GM21381 (cell line): ENCODE data around the gene MEPCE.
A peak's percentile ranks its signal among the peaks of the same experiment; 100 is the strongest.
"Not testable (repeated sequence)": the region's sequence is repeated elsewhere in the genome, so short reads cannot be mapped to it uniquely, and the experiment has no call there.

Experiments used
- ATAC-seq: cut with Tn5 transposase; IDR thresholded peaks from one replicate; pipeline ENCODE4 v1.9.1; 2021; ENCODE audit warnings: mild to moderate bottlenecking, moderate library complexity; ENCODE audit not compliant: unreplicated experiment

The MEPCE gene

DNA sequence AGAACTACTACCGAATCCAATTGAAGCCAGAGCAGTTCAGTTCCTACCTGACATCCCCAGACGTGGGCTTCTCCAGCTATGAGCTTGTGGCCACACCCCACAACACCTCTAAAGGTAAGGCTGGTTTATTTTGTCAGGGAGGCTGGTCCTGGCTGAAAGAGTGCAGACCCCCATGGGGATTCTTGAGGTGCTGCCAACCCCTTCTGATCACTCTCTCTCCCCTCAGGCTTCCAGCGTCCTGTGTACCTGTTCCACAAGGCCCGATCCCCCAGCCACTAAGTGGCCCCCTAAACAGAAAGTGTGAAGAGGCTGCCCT is 3.6 kb downstream of the MEPCE start:
- no peak for ATAC-seq

DNA sequence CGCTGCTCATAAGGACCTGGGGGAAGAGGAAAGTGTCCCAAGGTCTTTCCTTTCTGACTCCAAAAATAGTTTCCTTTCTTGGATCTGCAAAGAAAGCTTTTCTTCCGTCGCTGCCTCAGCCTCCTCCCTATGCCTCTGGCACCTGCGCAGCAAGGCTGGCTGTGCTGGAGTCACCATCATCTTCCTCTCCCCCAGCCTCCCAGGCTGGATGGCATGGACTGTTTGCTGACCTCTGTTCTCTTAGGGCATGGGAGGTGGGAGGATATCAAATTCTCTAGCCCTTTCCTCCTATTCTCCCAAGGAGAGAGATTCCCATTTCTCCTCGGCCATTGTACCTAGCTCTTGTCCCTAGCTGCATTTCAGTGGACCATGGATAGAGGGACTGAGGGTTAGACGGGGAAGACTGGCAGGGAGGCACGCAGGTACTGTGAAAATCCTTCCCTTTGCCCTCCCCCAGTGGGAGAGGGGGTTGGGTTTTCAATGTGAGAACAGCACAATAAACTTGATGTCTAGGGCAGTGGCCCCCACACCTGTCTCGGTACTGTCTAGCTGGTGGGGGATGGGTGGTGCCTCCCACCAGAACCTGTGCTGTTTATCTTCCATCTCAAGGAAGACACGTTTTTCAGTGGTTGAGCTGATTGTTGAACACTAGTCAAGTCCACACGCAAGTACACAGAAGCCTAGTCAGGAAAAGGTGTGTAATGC is 4.1 kb downstream of the MEPCE start:
- no peak for ATAC-seq

DNA sequence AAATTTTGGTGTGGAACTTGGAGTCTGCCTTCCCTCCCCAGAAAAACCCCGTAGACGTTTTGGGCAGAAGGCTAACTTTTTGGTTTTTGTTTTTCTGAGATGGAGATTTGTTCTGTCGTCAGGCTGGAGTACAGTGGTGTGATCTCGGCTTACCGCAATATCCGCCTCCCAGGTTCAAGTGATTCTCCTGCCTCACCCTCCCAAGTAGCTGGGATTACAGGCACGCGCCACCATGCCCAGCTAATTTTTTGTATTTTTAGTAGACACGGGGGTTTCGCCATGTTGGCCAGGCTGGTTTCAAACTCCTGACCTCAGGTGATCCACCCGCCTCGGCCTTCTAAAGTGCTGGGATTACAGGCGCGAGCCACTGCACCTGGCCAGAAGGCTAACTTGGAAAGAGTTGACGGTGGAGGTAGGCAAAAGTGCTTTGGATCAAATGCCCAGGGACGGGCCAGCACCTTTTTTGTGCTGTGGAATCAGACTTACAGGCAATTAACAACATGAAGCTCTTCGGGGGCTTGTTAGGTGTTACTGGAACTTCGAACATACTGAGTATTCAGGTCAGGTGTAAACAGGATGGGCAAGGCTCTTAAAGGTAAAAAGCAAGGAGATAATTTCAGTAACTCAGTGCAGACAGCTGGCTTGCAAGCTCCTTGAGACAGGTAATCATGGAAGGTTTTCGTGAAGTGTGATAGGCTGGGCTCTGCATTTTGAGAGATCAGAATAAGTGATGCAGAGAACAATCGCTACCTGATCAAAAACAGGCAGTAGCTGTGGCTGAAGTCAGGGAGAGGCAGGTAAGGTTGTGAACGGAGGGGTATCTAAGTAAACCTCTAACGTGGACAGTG is 4.9 kb downstream of the MEPCE start:
- no peak for ATAC-seq

DNA sequence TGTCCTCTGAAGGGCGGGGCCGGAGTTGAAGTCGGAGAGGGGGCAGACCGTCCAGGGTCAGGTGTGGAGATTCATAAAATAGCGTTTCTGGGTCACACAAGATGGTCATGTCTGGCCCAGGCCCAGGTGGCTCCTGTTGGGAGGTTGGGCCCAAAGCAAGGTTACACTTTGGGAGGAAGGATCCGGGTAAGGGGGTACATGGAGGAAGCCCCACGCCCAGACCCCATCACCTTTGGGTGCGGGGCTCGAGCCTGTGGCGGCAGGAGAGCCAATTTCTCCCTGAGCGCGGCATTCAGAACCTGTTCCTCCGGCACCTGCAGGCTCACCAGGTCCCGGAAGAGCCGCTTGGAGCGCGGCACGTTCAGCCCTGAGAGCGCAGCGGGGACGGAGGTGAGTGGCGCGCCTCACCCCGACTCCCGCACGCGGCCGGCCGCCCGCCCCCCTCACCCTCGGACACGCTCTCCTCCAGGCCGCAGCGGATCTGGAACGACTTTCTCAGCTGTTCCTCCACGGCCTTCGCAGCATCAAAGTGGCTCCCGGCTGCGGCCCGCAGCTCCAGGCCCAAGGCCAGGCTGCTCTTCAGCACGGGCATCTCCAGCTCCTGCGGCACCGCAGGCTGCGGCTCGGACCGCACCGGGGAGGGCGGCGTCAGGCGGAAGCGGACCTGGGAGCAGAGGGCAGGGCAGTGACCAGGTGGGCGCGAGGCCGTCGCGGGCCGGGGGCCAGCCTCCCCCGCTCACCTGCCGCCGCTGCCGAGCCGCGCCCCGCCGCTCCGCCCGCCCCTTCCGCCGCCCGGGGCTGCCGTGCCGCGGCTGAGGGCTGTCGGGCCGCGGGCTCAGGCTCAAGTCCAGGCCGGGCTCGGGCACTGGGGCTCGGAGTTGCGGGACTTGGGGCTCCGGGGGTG is 6.0 kb downstream of the MEPCE start:
- peak; percentile 24 for ATAC-seq

DNA sequence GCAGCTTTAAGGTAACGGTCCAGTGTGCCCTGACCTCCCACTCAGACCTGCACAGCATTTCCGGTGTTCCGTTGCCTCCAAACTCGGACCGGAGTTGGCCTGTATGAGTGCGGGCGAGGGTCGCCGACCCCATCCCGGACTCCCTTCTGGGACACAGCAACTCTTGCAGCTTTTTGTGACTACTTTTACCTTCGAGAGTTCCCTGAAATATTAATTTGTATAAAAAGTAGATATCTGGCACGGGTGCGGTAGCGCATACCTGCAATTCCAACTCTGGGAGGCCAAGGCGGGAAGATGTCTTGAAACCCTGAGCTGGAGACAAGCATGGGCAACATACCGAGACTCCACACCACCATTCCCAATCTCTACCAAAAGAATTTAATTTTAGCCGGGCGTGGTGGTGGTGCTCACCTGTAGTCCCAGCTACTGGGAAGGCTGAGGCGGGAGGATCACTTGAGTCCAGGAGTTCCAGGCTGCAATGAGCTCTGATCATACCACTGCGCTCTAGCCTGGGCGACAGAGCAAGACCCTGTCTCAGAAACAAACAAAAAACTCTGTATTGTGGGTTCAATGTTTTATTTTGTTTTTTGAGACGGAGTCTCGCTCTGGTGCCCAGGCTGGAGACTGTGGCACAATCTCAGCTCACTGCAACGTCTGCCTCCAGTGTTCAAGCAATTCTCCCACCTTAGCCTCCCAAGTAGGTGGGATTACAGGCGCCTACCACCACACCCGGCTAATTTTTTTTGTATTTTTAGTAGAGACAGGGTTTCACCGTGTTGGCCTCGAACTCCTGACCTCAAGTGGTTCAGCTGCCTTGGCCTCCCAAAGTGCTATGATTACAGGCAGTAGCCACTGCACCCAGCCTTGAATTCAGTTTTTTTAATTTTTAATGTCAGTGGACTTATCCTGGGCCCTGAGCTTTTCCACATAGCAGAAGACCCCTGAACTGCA is 7.8 kb downstream of the MEPCE start:
- no peak for ATAC-seq

DNA sequence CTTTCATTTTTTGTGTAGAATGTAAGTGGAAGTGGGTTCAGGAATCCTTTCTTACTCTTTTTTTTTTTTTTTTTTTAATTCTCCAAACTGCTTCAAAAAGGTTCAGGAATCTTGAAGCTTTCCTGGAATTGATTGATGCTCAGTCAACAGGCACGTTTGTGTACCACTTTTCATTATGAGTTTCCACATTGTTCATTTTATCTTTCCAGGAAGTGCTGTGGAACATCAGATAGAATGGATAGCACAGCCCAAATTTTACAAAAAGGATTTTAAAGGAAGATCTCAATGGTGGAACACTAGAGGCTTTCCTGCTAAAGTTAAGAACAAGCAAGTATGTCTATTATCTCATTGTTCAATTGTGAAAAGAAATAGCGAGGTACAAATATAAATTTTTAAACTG is 8.5 kb downstream of the MEPCE start:
- ATAC-seq = no peak

DNA sequence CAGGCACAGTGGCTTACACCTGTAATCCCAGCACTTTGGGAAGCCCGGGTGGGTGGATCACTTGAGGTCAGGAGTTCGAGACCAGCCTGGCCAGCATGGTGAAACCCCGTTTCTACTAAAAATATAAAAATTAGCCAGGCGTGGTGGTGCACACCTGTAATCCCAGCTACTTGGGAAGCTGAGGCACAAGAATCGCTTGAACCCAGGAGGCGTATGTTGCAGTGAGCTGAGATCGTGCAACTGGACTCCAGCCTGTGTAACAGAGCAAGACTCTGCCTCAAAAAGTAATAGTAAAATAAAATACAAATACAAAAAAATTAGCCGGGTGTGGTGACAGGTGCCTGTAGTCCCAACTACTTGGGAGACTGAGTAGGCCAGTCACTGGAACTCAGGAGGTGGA is 9.1 kb downstream of the MEPCE start:
- not testable (repeated sequence) for ATAC-seq

DNA sequence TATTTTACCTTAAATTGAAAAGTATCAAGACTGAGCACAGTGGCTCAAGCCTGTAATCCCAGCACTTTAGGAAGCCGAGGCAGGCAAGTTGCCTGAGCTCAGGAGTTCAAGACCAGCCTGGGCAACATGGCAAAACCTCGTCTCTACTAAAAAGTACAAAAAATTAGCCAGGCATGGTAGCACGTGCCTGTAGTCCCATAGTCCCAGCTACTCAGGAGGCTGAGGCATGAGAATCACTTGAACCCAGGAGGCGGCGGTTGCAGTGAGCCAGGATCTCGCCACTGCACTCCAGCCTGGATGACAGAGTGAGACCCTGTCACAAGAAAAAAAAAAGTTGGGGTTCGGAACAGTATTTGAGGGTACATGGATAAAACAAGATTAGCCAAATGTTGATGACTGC is 9.6 kb downstream of the MEPCE start:
- ATAC-seq = not testable (repeated sequence)

DNA sequence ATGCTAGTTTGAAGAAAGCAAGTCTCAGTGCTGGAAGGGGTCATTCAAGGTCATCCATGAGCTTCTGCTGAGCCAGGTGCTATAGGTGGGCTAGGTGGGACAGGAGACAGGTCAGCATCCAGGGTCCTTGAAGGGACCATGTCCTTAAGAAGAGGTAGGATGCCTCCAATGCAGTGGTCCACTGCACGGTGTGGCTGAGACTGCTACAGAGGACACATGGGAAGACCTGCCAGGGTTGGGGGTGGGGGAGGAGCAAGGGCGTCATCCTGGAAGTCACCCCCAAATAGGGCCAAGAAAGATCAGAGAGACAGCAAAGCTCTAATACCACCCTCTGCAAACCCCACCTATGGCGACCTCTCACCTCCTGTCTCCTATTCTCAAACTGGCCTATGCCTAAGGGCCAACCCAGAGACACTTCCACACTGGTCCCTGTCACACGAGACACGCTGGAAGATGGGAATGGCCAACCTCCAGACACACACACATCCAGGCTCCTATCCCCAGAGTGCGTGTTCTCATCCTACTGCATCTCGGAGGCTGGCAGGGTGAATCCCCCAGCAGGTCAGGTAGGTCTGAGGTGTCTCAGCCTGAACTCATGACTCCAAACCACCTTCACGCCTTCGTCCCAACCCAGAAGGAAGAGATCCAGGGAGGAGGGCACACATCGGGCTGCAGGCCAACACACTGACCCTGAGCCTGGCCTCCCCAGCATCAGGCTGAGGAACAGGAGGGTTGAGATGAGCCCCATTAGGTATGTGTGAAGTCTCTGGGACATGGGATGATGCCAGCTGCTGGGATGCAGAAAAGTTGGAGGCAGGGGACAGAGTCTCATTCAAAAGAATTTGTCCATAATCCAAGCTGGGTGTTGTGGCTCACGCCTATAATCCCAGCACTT is 12.3 kb downstream of the MEPCE start:
- no peak for ATAC-seq

DNA sequence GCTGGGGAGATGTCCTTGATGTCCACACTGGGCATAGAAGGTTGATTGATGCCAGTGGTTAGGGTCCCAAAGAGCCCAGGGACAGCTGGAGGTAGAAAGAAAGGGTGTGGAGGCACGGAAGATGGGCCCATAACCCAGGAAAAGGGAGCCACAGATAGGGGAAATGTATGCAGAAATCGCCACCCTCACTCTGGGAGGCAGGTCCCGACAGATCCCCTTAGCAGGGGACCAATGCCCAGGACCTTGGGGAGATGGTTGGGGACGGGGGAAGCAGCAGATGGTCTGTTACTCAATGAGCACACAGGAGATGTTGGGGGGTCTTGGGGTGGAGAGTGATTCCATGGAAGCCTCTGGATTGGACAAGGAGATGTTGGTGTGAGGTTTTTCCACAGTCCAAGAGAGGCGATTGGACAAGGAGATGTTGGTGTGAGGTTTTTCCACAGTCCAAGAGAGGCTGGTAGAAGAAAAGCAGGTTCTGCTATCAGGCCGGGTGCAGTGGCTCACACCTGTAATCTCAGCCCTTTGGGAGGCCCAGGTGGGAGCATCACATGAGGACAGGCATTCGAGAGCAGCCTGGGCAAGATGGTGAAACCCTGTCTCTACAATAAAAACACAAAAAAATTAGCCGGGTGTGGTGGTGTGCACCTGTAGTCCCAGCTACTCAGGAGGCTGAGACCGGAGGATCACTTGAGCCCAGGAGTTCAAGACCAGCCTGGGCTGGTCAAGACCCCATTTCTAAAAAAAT is 13.6 kb downstream of the MEPCE start:
- ATAC-seq = no peak

DNA sequence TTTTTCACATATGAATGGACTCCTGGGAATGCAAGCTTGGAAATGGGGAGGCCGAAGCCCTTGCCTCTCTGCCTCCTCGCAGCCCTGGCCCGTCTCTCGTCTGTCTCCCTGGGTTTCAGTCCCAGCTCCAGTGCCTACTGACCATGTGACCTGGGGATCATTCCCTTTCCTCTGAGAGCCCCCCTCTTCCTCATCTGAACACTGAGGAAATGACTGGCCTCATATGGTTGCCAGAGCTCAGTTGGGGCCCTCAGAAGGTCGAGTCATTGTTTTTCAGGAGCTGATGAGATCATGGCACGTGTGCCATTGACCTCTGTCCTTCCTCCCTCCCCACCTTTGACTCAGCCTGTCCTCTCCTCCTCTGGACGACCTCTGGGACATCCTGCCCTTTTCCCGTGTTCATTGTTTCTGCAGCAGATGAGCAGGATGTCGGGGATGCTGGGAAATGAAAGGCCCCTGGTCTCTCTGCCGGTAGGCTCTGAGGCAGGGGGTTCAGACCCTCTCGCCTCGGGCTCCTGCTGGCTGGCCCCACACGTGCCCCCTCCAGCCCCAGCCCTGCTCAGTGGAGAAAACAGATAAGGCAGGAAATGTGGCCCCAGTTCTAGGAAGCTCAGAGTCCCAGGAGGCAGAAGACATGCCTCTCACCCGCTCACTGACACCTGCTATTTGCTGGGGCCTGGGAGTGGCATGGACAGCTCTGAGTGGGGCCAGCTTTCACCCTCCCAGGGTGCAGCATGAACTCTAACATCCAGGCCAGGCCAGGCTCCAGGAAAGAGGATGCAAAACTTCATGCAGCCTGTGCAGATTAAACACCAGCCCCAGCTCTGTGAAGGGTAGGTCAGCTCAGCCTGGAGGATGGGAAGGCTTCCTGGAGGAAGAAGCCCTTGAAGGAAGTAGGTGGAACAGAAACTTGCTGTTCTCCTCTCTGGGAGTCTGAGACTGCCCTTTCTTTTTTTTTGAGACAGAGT is 15.0 kb downstream of the MEPCE start:
- no peak for ATAC-seq

DNA sequence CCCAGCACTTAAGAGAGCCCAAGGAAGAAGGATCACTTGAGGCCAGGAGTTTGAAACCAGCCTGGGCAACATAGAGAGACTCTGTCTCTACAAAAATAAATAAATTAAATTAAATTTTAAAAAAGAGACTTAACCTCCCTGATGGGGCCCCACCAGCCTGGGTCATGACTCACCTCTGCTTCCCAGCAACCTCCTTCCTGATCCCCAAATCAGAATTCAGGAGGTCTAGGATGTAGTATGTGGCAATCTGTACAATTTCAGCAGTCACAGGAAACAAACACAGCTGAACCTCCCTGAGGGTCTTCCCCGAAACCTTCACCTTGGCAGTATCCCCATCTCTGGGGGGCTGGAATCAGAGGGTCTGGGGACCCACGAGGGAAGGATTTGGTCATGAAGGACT is 16.4 kb downstream of the MEPCE start:
- ATAC-seq = no peak

DNA sequence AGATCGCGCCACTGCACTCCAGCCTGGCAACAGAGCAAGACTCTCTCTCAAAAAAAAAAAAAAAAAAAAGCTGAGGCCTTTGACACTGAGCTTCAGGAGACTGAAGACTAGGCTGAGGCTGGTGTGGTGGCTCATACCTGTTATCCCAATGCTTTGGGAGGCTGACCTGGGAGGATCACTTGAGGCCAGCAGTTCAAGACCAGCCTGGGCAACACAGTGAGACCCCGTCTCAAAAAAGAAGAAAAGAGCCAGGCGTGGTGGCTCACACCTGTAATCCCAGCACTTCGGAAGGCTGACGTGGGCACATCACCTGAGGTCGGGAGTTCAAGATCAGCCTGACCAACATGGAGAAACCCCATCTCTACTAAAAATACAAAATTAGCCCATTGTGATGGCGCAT is 17.7 kb downstream of the MEPCE start:
- ATAC-seq = not testable (repeated sequence)

DNA sequence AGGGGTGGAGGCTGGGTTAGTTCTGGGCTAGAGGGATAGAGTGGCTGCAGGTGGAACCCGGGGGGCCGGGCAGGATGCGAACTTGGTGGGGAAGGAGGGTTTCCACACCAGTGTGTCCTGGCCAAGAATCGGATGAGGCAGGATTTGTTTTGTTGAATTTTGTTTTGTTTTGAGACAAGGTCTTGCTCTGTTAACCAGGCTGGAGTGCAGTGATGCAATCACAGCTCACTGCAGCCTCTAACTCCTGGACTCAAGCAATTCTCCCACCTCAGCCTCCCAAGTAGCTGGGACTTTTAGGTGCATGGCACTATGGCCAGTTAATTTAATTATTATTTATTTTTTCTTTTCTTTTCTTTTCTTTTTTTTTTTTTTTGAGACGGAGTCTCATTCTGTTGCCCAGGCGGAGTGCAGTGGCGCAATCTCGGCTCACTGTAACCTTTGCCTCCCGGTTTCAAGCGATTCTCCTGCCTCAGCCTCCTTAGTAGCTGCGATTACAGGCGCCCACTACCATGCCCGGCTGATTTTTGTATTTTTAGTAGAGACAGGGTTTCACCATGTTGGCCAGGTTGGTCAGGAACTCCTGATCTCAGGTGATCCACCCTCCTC is 19.7 kb downstream of the MEPCE start:
- no peak for ATAC-seq

DNA sequence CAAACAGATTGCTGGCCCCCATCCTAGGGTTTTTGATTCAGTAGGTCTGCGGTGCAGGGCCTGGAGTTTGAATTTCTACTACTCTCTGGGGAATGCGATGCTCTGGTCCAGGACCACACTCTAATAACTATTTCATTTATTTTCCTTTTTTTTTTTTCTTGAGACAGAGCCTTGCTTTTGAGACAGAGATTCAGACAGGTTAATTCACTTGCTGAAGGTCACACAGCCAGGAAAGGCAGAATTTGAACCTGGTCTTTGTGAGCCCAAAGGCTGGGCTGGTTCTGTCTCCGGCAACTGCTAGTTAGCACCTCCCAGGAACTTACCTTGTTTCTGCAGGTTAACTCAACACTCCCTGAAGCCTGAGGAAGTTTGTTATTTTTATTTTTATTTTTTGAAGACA is 22.9 kb downstream of the MEPCE start:
- no peak for ATAC-seq

DNA sequence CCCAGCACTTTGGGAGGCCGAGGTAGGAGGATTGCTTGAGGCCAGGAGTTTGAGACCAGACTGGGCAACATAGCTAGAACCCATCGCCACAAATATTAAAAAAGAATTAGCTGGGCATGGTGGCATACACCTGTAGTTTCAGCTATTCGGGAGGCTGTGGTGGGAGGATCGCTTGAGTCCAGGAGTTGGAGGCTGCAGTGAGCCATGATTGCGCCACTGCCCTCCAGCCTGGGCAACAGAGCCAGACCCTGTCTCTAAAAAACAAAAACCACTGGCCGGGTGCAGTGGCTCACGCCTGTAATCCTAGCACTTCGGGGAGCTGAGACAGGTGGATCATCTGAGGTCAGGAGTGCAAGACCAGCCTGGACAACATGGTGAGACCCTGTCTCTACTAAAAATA is 24.2 kb downstream of the MEPCE start:
- ATAC-seq = not testable (repeated sequence)

DNA sequence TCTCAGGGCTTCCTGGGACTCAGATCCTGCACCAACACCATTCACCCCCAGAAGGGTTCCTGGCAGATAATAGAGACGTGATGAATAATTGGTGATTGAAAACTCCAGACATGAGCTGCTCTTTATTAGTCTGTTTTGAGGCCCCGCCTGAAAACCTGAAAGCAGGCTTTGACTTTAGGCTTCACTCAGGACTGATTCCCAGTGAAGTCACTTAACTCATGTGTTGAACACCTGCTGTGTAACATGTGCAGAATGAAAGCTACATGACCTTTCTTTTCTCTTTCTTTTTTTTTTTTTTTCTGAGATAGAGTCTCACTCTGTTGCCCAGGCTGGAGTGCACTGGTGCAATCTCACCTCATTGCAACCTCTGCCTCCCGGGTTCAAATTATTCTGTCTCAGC is 25.6 kb downstream of the MEPCE start:
- no peak for ATAC-seq
